AML-193 (cell line): ENCODE measurements around the gene TFAP2E.

Source experiments
- DNase-seq, 2 experiments: peaks; one replicate each; lab custom pipeline; 2025; lab: John Stamatoyannopoulos, UW

Gene TFAP2E

GRCh38 chr1:35557118-35557610 lies 15.9 kb upstream of the TFAP2E start, which contains the start of gene KIAA0319L:
Gene KIAA0319L, minus strand, starts transcription at chr1:35557403. Its CDS starts 2,912 bp downstream, at chr1:35554491.
- DNase-seq, result peak; percentile 77 to 85

GRCh38 chr1:35557611-35558373 lies 15.3 kb upstream of the TFAP2E start, which contains the start of gene NCDN:
Gene NCDN, plus strand, starts transcription at chr1:35557799. Its CDS starts 392 bp downstream, at chr1:35558191.
- DNase-seq, result peak; percentile 95

- DNase-seq, result no peak
These were observed 14.5 kb upstream of the TFAP2E start for GRCh38 chr1:35558374-35559316.

DNA sequence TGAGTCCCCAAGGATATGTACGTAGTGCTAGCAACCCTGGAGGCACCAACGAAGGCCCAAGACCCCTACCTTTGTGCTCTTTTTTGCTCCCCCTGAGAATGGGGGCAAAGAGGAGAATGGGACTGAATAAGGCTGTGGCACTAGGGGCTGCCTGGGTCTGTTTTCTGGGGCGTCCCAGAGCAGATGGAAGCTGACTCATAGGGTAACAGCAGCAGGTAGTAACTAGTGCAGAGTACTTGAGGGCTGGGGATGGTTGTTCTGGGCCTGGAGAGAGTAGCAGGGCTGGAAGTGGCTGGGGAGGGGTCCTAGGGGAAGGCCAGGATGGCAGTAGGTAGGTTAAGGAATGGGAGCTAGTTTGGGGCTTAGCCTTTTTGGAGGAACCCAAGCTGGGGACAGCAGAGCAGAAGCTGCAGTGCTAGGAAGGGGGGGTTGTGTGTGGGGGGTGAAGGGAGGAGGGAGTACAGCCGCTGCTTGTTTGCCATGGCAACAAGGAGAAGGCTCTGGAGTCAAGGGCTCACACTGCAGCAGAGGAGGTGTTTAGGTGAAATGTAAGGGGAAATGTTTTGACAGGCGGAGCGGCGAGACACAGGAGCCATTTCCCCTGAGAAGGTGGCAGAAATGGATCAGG lies 13.7 kb upstream of the TFAP2E start:
- DNase-seq, result no peak

GRCh38 chr1:35560256-35561225 lies 12.6 kb upstream of the TFAP2E start:
- no peak for DNase-seq

DNA sequence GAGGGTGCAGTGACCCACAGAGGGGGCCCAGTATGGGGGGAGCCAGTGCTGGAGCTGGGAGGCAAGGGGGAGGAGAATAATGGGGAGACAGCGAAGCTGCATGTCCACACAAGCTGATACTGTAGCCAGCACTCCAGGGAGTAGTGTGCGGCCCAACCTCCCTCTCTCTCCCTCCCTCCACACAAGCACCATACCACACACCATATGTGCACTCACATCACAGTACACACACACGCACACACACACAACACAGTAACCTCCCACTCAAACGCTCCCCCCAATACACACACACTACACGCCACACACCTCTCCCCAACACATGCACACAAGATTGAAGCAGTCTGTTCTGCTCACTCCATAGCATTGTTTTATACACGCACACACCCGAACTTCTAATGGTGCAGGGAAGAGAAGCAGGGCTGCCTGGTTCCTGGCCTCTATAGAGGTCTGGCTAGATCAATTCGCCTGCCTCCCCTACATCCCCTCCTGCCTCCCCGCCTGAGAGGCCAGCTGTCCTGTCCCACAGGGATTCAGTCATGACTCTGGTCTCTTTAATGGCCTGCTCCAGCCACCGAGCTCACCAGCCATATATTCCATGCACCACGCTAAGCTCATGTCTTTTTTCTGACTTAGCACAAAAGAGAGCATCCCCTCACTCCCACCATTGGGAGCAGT lies 11.7 kb upstream of the TFAP2E start:
- no peak for DNase-seq

GRCh38 chr1:35561972-35562680 lies 11.0 kb upstream of the TFAP2E start:
- no peak for DNase-seq

DNA sequence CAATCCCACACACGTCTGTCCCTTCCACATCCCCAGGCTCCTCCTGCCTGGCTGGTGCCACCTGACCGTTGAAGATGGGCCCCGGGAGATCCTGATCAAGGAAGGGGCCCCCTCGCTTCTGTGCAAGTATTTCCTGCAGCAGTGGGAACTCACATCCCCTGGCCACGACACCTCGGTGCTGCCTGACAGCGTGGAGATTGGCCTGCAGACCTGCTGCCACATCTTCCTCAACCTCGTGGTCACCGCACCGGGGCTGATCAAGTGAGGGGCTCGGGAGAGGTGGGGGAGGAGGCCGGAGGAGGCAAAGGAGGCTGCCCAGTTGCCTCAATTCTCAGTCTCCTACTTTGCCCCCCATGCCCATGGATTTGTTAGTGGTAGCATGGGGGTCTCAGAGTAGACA lies 9.9 kb upstream of the TFAP2E start:
- no peak for DNase-seq

DNA sequence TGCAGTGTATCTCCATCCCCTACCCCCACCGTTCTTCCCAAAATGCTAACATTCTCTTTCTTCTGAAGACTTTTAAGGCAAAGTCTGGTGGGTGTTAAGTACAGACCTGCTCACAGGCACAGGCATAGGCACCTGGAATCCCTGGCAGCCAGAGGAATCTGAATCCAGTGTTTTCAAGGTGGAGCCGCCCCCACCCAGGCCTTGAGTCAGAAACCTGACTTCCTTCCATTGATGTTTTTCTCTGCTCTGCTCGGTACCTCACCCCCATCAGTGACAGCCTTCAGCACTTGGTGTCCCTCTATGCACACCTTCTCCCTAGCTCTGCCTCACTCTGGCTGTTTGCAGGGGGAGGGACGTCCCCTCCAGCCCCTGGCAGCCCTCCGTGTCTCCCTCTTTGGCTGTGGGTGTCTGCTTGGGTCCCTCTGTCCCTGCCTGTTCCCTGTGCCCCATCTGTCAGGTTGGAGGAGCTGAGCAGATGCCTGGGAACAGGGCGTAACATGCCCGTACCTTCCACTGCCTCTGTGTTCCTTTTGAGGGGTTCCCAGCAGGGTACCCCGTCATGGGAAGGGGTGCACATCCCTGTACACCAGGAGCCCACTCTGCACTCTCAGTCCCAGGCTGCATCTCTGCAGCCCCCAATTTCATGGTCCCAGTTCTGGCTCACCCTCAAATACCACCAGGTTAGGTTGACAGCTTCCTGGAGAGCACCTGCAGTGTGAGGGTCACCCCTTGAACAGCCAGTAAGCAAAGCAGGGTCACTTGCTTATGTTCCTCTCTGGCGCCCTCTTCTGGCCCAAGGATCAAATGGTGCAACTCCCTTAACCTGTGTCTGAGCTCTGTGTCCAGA lies 8.9 kb upstream of the TFAP2E start:
- peak; percentile 62 to 77 for DNase-seq

- DNase-seq, result no peak
These were observed 8.0 kb upstream of the TFAP2E start for GRCh38 chr1:35564884-35565741.

DNA sequence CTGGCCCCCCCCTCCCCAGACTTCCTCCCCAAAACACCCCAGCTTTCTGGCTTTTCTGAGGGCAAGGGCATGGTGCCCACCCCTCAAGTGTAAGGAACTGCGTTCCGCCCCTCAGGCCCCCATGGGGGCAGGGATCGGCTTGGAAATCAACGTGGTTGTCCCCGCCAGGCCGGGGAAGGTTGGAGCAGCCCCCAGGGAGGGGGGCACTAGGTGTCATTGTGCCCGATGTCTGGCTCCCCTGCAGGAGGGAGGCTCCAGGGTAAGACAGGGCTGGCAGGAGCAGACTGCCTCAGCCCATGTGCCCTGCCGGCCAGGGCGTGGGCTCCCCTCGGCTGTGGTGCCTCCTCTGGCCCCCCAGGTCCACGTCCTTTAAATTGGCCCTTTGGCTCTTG lies 7.4 kb upstream of the TFAP2E start:
- no peak for DNase-seq

- DNase-seq, result no peak
These were observed 5.1 kb upstream of the TFAP2E start for GRCh38 chr1:35567947-35568558.

DNA sequence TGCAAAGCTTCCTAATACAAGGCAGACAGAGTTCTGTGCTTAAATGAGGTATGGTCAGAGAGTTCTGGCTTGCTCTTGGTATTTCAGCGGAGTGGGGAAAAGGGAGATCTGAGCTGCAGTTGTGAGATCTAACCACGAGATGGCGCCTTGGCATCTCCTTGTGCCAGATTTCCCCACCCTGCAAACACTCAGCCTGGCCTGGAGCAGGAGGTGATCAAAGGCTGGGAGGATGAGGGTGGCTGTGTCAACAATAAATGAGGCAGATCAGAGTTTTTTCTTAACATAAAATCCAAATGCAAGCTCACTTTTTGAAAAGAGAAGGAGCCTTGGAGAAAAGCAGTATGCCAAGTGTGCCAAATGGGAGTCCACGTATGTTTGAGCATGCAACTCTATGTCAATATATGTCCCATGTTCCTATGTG lies 4.1 kb upstream of the TFAP2E start:
- peak; percentile 62 to 66 for DNase-seq

DNA sequence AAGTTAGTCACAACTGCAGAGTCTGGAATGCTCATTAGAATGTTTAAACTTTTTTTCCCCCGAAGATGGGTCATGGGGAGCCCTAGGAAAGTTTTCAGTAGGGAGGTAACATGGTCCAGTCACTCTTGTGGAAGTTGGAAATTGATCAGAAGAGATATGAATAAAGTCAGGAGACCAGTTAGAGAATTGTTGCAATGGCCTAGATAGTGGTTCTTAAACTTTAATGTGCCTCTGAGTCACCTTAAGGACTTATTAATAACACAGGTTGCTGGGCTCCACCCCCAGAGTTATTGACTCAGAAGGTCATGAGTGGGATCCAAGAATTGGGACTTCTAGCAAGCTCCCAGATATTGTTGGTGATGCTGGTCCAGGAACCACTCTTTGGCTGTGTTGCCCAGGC lies 3.2 kb upstream of the TFAP2E start:
- no peak for DNase-seq

DNA sequence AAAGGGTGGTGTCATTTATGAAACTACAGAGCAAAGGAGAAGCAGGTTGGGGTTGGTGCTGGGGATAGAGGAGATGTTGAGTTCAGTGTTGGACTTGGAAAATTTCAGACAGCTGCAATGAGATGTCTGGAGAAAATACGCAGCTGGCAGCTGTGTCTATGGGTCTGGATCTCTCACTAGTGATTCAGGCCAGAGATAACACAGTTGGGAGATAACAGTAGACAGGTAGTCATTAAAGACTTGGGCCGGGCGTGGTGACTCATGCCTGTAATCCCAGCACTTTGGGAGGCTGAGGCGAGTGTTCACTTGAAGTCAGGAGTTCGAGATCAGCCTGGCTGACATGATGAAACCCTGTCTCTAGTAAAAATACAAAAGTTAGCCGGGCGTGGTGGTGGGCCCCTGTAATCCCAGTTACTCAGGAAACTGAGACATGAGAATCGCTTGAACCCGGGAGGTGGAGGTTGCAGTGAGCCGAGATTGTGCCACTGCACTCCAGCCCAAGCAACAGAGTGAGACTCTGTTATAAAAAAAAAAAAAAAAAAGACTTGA lies 2.5 kb upstream of the TFAP2E start:
- no peak for DNase-seq

- DNase-seq, result no peak
These were observed 1.9 kb upstream of the TFAP2E start for GRCh38 chr1:35571263-35571662.

DNA sequence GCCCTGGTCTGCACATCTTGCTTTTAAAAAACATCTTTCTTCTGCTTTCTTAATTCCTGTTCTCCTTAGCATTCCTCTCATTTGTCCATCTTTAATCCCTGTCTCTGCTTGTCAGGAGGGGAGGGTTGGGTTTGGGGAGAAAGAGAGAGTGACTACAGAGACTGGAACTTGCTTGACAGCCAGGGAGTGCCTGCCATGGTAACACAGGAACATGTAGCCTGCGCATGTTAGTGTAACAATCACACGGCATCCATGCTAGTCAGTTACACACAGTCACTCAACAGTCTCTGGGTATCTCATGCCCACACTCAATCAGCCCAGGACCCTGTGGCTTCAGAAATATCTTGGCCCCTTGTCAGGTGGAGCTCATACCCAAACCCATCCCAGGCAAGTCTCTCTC lies 818 bp upstream of the TFAP2E start:
- no peak for DNase-seq
